PC-3 (cell line): Measurements from ENCODE around the gene CTBP2. TPM values are rescaled to one million over a fixed set of nuclear protein-coding genes. Genes with fewer than 3 reads are reported as not detected.

Experiments used
- ATAC-seq: fragments of 200-7000 bp; cut with Tn5 transposase; 2 replicates; pipeline ENCODE4 v1.9.1; 2020; ENCODE audit warnings: mild to moderate bottlenecking, moderate library complexity
- Bru-seq: library from RNA; stranded (reverse); fragments of 400-500 nt; gene quantifications from one replicate; lab custom pipeline; 2021; lab: Mats Ljungman, UMichigan
- BruChase-seq, 2 experiments: library from RNA; stranded (reverse); fragments of 400-500 nt; gene quantifications; one replicate each; lab custom pipeline; 2021; lab: Mats Ljungman, UMichigan
- BruUV-seq: library from RNA; stranded (reverse); fragments of 400-500 nt; replicated peaks from 2 replicates; lab custom pipeline; 2021; lab: Mats Ljungman, UMichigan
- CTCF ChIA-PET: fragments of 300-600 bp; sonication (Branson Sonifier 250); formaldehyde crosslinking; loops from one replicate; lab custom pipeline; 2022; ENCODE audit warnings: antibody characterized with exemption; lab: Charles Lee
- POLR2A ChIA-PET: fragments of 300-600 bp; sonication (Branson Sonifier 250); formaldehyde crosslinking; loops from one replicate; lab custom pipeline; 2022; ENCODE audit warnings: antibody characterized with exemption; ENCODE audit not compliant: unreplicated experiment; lab: Charles Lee
- DNase-seq: peaks from one replicate; pipeline ENCODE4 v3.0.0-alpha.2; 2015
- H2AFZ ChIP-seq: fragments of 300-600 bp; sonication (generic); 2 replicates; pipeline ENCODE4 v1.6.0; 2016; ENCODE audit warnings: antibody characterized with exemption, low read length
- H3F3A ChIP-seq: fragments of 300-600 bp; sonication (generic); one replicate; pipeline ENCODE4 v1.6.0; 2017; ENCODE audit warnings: antibody characterized with exemption, low read length, control low read depth, mild to moderate bottlenecking; ENCODE audit not compliant: unreplicated experiment
- H3K27ac ChIP-seq: fragments of 300-600 bp; sonication (generic); 2 replicates; pipeline ENCODE4 v1.5.1; 2016; ENCODE audit warnings: mild to moderate bottlenecking, low read length
- H3K27me3 ChIP-seq: fragments of 300-600 bp; sonication (generic); 2 replicates; pipeline ENCODE4 v1.6.1; 2016; ENCODE audit warnings: low read length, mixed read lengths
- H3K36me3 ChIP-seq: fragments of 300-600 bp; sonication (generic); 2 replicates; pipeline ENCODE4 v1.6.1; 2016; ENCODE audit warnings: low read depth, mixed run types, low read length, mixed read lengths
- H3K4me1 ChIP-seq: fragments of 300-600 bp; sonication (generic); 2 replicates; pipeline ENCODE4 v1.5.1; 2016; ENCODE audit warnings: low read length; ENCODE audit not compliant: insufficient read depth
- H3K4me2 ChIP-seq: fragments of 300-600 bp; sonication (generic); 2 replicates; pipeline ENCODE4 v1.6.0; 2016; ENCODE audit warnings: low read length
- H3K4me3 ChIP-seq: fragments of 300-600 bp; sonication (generic); 2 replicates; pipeline ENCODE4 v1.5.1; 2016; ENCODE audit warnings: mild to moderate bottlenecking, low read length, mixed read lengths
- H3K79me2 ChIP-seq: fragments of 300-600 bp; sonication (generic); 2 replicates; pipeline ENCODE4 v1.6.1; 2017; ENCODE audit warnings: low read length, mixed read lengths
- H3K9ac ChIP-seq: fragments of 300-600 bp; sonication (generic); 2 replicates; pipeline ENCODE4 v1.6.0; 2016; ENCODE audit warnings: mild to moderate bottlenecking, low read length
- H3K9me2 ChIP-seq: fragments of 300-600 bp; sonication (generic); replicated peaks from 2 replicates; pipeline ENCODE4 v1.6.1; 2016; ENCODE audit warnings: mixed run types, low read length, mixed read lengths
- H3K9me3 ChIP-seq: fragments of 300-600 bp; sonication (generic); 2 replicates; pipeline ENCODE4 v1.6.1; 2016; ENCODE audit warnings: low read length, mixed read lengths
- H4K20me1 ChIP-seq: fragments of 300-600 bp; sonication (generic); 2 replicates; pipeline ENCODE4 v1.6.1; 2016; ENCODE audit warnings: low read length, mixed read lengths
- CTCF ChIP-seq: fragments of 300-600 bp; sonication (generic); conservative IDR thresholded peaks from 2 replicates; pipeline ENCODE4 v1.5.1; 2017; ENCODE audit warnings: antibody characterized with exemption, low read depth, mild to moderate bottlenecking, low read length
- EZH2 ChIP-seq: fragments of 300-600 bp; sonication (generic); IDR thresholded peaks from one replicate; pipeline ENCODE4 v1.6.1; 2017; ENCODE audit warnings: antibody characterized with exemption, mild to moderate bottlenecking, low read length; ENCODE audit not compliant: unreplicated experiment
- EZH2phosphoT487 ChIP-seq: fragments of 300-600 bp; sonication (generic); IDR thresholded peaks from 2 replicates; pipeline ENCODE4 v1.6.1; 2018; ENCODE audit warnings: mild to moderate bottlenecking, antibody characterized with exemption, low read length, borderline replicate concordance
- intact Hi-C: fragments of 100-400 bp; cut with micrococcal nuclease; formaldehyde crosslinking; loops from 2 replicates; pipeline ENCODE4 v1.9.0; 2023
- long read RNA-seq: library from polyadenylated mRNA; unstranded; transcript quantifications from one replicate; pipeline ENCODE4 v2.0.0, GENCODE V29; 2021; ENCODE audit not compliant: unreplicated experiment
- total RNA-seq: library from RNA; depleted of rRNA; stranded (reverse); fragments of >200 nt; gene quantifications from 2 replicates; pipeline ENCODE4 v1.2.3, GENCODE V29; 2014; rRNA removed

CTBP2 gene
- total RNA-seq (78.9 and 97.2 TPM in 2 replicates), Bru-seq, nascent RNA (percentile 91 among the genes with signal in this experiment), BruChase-seq, experiment 1, labeled RNA remaining after a 6-hour chase (percentile 80 among the genes with signal in this experiment), BruChase-seq, experiment 2, labeled RNA remaining after a 2-hour chase (percentile 86 among the genes with signal in this experiment)
- long read RNA-seq, full-length matches to known transcripts: 50 of 142 reads
- long read RNA-seq, partial matches to known transcripts: 27 of 142 reads
- long read RNA-seq, other reads (novel, unspliced or antisense): 65 of 142 reads

GRCh38 chr10:125159932-125160855 lies at the start of gene CTBP2:
CTBP2 (minus strand) TSS chr10:125160563.
- Histone ChIP-seq H3F3A (no peaks in the 10 kb centered on the region), H3K79me2 (peaks cover 45% of the 10 kb centered on the region), H3K4me3 (peak within 1 kb of the TSS; percentile 83), H3K9ac (peak within 1 kb of the TSS; percentile 89), H3K27me3 (no peaks in the 10 kb centered on the region), H3K4me1 (peaks cover 34% of the 10 kb centered on the region), H3K9me3 (no peaks in the 10 kb centered on the region), H4K20me1 (peaks cover 10% of the 10 kb centered on the region; the same call in 1 of the 2 replicates), H3K4me2 (peak within 1 kb of the TSS; percentile 97), H2AFZ (peak within 1 kb of the TSS; percentile 85), H3K9me2 (no peaks in the 10 kb centered on the region), H3K36me3 (no peaks in the 10 kb centered on the region), H3K27ac (peak within 1 kb of the TSS; percentile 89)
- ATAC-seq: peak; percentile 5
- POLR2A ChIA-PET: no interaction called here
- TF ChIP-seq CTCF: no peak
- TF ChIP-seq EZH2phosphoT487: no peak
- no peak for TF ChIP-seq EZH2
- intact Hi-C loops: loop anchor here (5.0 to 10.0 kb wide), 5 partner anchors 38 to 535 kb away; no protein-coding TSS in a partner anchor
- CTCF ChIA-PET: no interaction called here
- peak; percentile 42 for DNase-seq
- BruUV-seq: no TSS peak

GRCh38 chr10:125209591-125210355 lies 49.4 kb upstream of the CTBP2 start:
- H2AFZ ChIP-seq: no peak overlapping the region
- BruUV-seq: no TSS peak
- no peaks in the 10 kb centered on the region for H3K9me2 ChIP-seq
- H3K4me2 ChIP-seq: no peak overlapping the region
- TF ChIP-seq EZH2: no peak
- no peak for TF ChIP-seq EZH2phosphoT487
- TF ChIP-seq CTCF: no peak
- H3K27me3 ChIP-seq: no peaks in the 10 kb centered on the region
- no peak overlapping the region for H3K27ac ChIP-seq
- no peaks in the 10 kb centered on the region for H3K4me1 ChIP-seq
- POLR2A ChIA-PET: no interaction called here
- H3K79me2 ChIP-seq: no peaks in the 10 kb centered on the region
- H3F3A ChIP-seq: no peaks in the 10 kb centered on the region
- no peak for ATAC-seq
- H3K4me3 ChIP-seq: no peak overlapping the region
- H3K9ac ChIP-seq: no peak overlapping the region
- CTCF ChIA-PET: no interaction called here
- intact Hi-C loops: no loop called here
- H4K20me1 ChIP-seq: no peaks in the 10 kb centered on the region
- no peak for DNase-seq
- no peaks in the 10 kb centered on the region for H3K36me3 ChIP-seq
- H3K9me3 ChIP-seq: no peaks in the 10 kb centered on the region
